NCI-H510A (cell line): Measurements from ENCODE around the gene POLR1A.

Experiments
- DNase-seq: peaks from one replicate; lab custom pipeline; 2025; lab: John Stamatoyannopoulos, UW

POLR1A gene

DNA sequence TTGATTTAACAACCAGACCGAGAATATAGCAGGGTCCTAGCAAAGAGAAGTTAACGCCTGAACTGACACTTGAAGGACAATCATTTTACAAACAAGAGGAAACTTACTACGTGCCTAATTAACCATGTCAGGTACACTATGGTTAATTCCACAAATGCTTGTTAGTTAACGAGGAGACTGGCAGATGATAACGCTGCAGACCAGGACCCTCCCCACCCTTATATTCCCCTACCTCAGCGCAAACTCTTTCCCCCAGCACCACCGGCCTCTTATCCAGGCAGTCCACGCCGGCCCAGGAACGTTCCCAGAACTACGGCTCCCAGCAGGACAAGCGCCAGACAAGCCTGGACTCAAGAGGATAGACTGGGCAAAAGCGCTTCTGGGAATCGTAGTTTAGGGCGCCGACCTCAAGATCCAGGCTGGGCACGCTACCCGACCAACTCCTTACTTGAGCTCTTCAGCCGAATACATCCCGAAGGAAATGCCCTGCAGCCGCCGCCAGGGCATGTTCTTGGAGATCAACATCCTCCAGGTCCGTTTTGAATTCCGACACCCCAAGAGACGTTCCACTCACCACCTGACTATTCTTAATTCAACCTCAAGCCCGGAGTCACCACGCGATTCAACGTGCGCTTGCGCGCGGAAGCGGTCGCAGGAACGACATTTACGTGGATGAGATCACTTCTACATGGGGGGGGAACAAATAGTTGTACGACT lies at the start of gene POLR1A:
POLR1A (minus strand) TSS at position 635 of the 717 bp plus-strand sequence; CDS start at position 525, 110 bp downstream.
- DNase-seq, result peak; percentile 85

GRCh38 chr2:86150502-86150901 lies 44.8 kb upstream of the POLR1A start:
- DNase-seq, result no peak

DNA sequence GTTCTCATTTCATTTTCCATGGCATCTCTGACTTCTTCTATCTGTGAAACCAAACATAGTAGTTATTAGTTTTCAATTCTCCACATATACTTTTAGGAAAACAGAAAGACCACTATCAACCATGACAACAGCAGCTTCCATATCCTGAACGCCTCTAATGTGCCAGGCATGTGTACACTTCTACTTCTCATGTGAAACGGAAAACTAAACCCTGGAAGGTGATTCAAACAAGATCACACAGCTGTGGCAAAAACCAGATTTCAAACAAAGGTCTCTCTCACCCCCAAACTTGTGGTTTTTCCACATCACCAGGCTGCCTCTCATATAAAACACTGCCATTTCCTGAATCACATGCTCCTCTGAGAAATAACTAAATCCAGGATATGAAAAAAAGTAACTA lies 42.1 kb upstream of the POLR1A start:
- no peak for DNase-seq

- DNase-seq, result no peak
These were observed 38.4 kb upstream of the POLR1A start for GRCh38 chr2:86143926-86144685.

GRCh38 chr2:86143307-86143706 lies 37.6 kb upstream of the POLR1A start:
- DNase-seq, result no peak

GRCh38 chr2:86142436-86143257 lies 37.0 kb upstream of the POLR1A start:
- no peak for DNase-seq

DNA sequence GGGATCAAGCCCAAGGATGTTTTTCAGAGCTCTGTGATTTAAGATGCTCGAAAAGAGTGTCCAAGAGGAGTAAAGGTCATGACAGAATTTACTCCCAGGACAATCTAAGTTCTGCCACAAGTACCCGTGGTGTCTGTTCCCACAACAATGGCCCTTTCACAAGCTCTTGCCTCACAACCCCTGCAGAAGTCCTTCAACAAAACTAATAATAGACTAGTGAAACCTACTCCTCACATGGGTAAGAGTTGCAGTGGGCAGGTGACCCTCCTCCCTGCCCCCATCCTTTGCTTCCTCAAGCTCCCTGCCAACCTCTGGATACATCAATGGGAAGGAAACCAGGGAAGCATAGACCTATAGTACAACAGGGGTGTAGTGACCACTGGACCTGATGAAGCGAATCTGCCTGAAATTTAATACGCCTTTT lies 35.3 kb upstream of the POLR1A start:
- no peak for DNase-seq

GRCh38 chr2:86139981-86140380 lies 34.3 kb upstream of the POLR1A start:
- DNase-seq, result no peak

DNA sequence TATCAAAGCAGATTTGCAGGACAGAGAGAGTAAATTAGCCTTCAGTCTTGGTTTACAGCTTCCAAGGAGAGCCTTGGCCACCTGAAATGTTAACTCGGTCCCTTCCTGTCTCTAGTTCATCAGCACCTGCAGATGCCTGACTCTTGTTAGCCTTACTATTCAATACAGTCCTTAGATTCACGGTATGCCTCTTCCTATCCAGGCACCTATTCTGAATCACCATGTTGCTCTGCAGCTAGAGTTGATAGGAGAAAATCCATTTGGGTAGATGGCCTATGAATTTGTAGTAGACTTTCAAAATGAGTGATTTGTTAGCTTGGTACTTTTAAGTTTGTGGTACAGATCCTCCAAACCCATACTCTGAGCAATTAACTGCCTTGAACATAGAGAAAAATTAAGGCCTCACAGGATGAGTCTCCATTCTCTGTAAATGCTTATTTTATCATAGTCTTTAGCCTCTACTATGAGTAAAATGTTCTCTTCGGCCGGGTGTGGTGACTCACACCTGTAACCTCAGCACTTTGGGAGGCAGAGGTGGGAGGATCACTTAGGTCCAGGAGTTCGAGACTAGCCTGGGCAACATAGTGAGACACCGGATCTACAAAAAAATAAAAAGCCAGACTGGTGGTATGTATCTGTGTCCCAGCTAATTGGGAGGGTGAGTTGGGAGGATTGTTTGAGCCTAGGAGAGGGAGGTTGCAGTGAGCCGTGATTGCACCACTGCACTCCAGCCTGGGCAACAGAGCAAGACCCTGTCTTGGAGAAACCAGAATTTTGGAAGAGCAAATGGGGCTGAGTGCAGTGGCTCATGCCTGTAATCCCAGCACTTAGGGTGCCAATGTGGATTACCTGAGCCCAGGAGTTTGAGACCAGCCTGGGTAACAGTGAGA lies 33.3 kb upstream of the POLR1A start:
- no peak for DNase-seq

DNA sequence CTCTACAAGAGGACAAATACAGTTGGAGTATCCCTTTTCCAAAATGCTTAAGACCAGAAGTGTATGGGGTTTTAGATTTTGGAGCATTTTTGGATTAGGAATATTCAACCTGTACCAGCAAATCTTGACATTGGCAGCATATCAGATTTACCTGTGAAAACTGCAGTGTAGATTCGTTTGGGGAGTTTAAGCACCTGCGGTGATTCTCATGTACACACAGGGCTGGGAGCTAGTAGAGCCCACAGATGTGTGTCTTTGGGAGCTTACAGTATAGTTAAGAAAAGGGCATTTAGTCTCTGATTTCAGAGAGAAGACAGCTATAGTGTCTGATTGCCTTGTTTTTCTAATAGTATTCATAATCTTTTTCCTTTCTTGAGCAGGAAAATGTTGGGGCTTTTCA lies 30.5 kb upstream of the POLR1A start:
- DNase-seq, result no peak

GRCh38 chr2:86135653-86136052 lies 30.0 kb upstream of the POLR1A start:
- no peak for DNase-seq

DNA sequence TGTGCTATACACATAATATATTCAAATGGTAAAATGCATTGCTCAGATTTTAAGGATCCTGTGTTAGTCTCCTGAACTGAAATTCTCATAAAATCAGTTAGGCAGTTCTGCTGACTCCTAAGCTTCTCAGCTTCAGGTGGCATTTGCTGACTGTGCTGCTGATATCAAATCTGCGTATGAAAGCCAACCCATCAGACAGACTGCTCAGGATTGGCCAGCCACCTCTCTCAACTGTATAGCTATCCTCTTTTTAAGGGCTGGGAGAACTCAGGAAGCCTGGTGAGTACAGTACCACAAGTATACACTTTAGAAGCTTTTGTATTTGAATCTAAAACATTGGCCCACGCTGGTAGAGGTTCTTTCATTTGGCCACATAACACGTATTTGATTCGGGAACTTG lies 29.0 kb upstream of the POLR1A start:
- no peak for DNase-seq

DNA sequence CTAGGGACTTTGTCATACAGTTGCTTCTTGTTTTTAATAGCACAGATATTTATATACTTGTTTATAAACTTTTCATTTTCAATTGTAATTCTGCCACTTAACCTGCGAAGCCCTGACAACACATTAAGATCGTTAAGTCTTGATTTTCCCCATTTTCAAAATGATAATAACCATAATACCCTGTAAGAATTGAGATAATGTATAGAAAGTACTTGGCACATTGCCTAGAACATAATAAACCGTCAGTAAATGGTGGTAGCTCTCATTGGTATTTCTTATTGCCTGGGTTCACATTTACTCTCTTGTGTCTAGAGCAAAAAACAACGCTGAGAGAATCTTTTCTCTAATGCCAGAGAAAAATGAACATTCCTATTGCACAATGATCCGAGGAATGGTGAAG lies 19.0 kb upstream of the POLR1A start:
- DNase-seq, result no peak

DNA sequence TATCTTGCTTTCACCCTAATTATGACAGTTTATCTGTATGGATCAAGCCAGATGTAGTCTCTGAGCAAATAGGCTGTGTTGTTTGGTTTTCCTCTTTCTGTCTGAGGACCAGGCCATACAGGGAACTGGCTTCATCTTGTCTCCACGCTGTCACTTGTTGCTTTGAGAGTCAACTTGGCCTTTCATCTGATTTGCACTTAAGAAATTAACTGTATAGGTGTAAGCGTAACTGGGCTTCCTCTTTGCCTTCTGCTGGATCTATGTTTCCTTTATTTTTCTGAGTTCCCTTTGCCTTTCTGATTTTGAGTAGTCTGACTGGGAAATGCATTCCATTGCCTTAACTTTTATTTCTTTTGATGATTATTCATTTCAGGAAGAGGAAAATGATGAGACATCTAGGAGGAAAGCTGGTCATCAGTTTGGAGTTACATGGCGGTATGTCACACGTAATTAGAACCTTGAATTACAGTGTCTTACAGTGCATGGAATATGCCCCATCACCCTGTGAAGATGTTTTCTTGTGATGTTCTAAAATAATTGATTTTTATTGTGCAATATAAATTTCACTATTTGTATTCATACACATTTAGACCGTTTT lies 17.7 kb upstream of the POLR1A start:
- DNase-seq, result no peak

- no peak for DNase-seq
These were observed 12.4 kb upstream of the POLR1A start for GRCh38 chr2:86118130-86118529.

DNA sequence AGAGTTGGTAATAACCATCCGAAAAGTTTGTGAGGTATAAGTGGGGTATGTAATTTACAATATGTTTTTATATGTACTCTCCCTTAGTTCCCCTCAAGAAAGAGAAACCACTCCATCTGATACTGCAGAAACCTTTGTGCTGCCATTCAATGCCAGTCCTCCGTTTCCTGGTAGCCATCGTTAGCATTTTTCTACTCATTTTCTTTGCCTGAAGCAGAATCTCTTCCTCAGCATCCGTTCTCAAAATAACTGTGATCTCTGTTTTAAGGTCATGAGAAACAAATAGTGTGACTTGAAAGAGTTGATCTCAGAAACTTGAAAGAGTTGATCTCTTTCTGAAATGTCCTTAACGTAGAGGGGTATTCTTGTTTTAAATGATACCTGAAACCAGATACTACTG lies 1.3 kb upstream of the POLR1A start:
- DNase-seq, result no peak

- DNase-seq, result peak; percentile 95
These were observed 571 bp upstream of the POLR1A start, which contains the start of gene PTCD3 for GRCh38 chr2:86105969-86106945. Gene PTCD3, plus strand, starts transcription at chr2:86106235. Its CDS starts 13 bp downstream, at chr2:86106248.

- DNase-seq, result no peak
These were observed 3.5 kb downstream of the POLR1A start for GRCh38 chr2:86102157-86102556.

DNA sequence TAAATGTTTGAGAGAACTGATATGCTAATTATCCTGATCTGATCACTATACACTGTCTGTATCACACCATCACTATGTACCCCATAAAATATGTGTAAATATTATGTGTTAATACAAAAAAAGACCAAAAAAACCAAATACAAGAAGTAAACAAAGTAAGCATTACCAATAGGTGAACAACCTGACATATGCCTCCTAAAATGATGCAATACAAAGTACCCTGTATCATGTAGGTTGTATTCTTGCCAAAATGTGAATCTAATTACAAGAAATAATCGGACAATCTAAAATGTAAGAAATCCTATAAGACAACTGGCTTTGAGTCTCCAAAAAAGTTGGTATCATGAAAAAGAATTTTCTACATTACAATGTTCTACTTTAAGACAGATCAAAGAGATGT lies 7.8 kb downstream of the POLR1A start:
- no peak for DNase-seq
